HUES64 (cell line): ENCODE measurements around the gene NMRK2.
A peak's percentile ranks its signal among the peaks of the same experiment; 100 is the strongest.

ENCODE experiments used
- H3K27ac ChIP-seq: 2 replicates; pipeline ENCODE4 v1.7.0; 2013; ENCODE audit warnings: low read depth, low read length, inconsistent platforms
- H3K27me3 ChIP-seq: 2 replicates; pipeline ENCODE4 v1.6.1; 2013; ENCODE audit warnings: mild to moderate bottlenecking, low read length; ENCODE audit not compliant: insufficient read depth
- H3K36me3 ChIP-seq: 2 replicates; pipeline ENCODE4 v1.6.1; 2013; ENCODE audit warnings: mild to moderate bottlenecking, low read length; ENCODE audit not compliant: insufficient read depth
- H3K4me1 ChIP-seq: 2 replicates; pipeline ENCODE4 v1.6.1; 2013; ENCODE audit warnings: mild to moderate bottlenecking, low read length, moderate library complexity; ENCODE audit not compliant: insufficient read depth
- H3K4me3 ChIP-seq: 2 replicates; pipeline ENCODE4 v1.5.1; 2013; ENCODE audit warnings: mild to moderate bottlenecking, low read length, moderate library complexity
- H3K9ac ChIP-seq: 2 replicates; pipeline ENCODE4 v1.6.1; 2013; ENCODE audit warnings: mild to moderate bottlenecking, low read depth, low read length
- H3K9me3 ChIP-seq: 2 replicates; pipeline ENCODE4 v1.6.1; 2013; ENCODE audit warnings: low read depth, low read length; ENCODE audit not compliant: insufficient read depth
- WGBS: fragments of 150-250, 120-280 bp; methylation state at CpG from one replicate; pipeline ENCODE4 v1.1.7; 2013; ENCODE audit warnings: missing lambda C conversion rate; 5-methylcytosine and 5-hydroxymethylcytosine counted together

The NMRK2 gene

DNA sequence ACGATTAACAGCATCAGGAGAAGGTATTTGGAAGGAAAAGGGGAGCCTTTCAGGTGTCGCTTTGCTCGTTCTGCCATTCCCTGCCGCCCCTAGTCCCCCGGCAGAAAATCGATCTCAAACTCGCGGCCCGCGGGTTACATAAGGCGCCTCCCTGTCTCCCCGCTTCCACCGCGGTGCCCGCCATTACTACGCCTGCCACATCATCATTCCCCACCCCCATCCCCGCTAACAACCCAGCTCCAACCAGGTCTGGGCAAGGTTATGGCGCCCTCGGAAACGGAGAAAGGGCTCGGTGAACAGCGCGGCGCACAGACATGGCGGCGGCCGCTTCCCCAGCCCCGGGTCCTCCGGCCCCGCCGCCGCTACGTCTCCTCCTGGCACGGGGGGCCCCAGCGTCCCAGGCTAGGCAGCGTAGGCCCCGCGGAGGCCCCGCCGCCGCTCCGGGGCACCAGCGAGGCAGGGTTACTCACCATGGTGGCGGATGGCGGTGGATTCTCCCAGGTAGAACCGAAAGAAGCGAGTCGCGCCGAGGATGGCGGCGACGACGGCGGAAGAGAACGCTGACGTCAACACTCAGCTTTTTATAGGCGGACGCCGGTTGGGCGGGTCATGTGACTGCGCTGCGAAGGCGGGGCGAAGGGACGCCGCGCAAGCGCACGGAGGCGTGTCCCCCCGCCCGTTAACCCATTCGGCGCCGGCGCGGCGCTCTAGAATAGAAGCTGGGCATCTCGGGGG lies 52.2 kb downstream of the NMRK2 start, which contains the start of gene EEF2:
TSS of gene EEF2 (minus strand) at position 556 of the 735 bp plus-strand sequence. CDS start at position 473, 83 bp downstream.
- Histone ChIP-seq H3K27me3 (no peaks in the 10 kb centered on the region), H3K9ac (peak within 1 kb of the TSS; percentile 100), H3K4me1 (peaks cover 18% of the 10 kb centered on the region), H3K36me3 (peaks cover 47% of the 10 kb centered on the region), H3K4me3 (peak within 1 kb of the TSS; percentile 100), H3K9me3 (no peaks in the 10 kb centered on the region), H3K27ac (peak within 1 kb of the TSS; percentile 95)
- WGBS: under 1% methylated on average over 80 of the region's 80 CpGs

DNA sequence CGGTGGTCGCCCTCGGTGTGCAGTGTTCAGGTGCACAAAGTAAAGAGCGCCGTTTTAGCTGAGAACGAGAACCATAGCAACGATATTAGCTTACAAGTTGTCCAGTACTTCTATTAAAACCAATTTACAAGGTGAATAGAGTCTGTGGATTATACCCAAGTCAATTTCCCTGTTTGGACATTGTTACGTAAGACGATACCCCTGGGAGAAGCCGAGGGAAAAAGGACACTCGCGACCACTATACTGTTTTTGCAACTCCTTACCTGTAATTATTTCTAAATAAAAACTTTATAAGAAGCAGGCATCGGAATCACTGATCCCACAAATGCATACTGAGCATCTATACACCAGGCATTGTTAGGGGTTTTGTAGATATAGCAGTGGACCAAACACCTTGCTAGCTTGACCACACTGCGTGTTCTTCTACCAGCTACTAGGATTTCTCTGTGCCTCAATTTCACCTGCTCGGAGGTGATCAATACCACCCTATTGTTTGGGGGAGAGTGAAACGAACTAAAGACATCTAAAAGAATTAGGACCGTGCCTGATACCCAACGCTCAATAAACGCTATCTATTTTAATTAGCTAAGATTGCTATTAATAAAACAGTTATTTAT lies 52.9 kb downstream of the NMRK2 start:
- peaks cover 40% of the 10 kb centered on the region for H3K36me3 ChIP-seq
- no peaks in the 10 kb centered on the region for H3K27me3 ChIP-seq
- H3K4me3 ChIP-seq: peak overlapping the region; percentile 100
- no peak overlapping the region for H3K9ac ChIP-seq
- peaks cover 18% of the 10 kb centered on the region for H3K4me1 ChIP-seq
- H3K9me3 ChIP-seq: no peaks in the 10 kb centered on the region
- H3K27ac ChIP-seq: no peak overlapping the region; the same call in 1 of the 2 replicates
- WGBS: 4% methylated on average over 13 of the region's 19 CpGs

DNA sequence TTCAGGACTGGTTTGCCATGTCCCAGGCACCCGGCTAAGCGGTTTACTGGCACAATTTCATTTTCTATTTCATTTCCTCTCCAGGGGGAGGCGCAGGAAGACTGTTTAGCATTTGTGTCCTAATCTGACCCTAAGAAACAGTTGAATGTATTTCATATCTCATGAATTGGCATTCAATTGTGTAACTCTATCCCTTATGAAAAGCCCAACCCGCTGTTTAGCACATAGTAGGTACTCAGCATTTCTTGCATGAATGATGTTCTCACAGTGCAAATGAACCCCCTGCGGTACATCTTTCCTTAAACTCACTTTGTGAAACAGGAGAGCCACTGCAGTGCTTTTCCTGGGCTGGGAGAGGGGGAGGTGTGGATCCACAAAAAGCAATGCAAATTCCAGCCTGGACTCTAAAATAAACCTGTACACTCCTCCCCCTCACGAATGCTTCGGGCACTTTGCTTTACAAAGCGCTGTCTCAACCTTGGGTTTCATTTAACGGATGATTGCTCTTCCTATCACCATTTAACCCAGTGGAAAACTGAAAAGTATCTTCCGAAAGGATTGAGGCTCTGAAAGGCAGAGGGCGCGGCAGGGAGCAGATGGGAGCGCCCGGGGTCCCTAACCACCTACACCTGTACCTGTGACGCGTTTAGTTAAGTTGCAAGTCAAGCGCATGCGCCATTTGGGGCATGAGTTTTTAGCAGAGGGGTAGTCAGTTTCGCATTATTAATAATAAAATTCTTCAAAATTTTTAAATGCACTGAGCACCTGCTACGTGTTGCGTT lies 53.6 kb downstream of the NMRK2 start:
- no peaks in the 10 kb centered on the region for H3K9me3 ChIP-seq
- WGBS: 3% methylated on average over 19 of the region's 21 CpGs
- H3K9ac ChIP-seq: peak overlapping the region; percentile 20; the same call in 1 of the 2 replicates
- no peaks in the 10 kb centered on the region for H3K27me3 ChIP-seq
- H3K27ac ChIP-seq: peak overlapping the region; percentile 79; the same call in 1 of the 2 replicates
- peaks cover 18% of the 10 kb centered on the region for H3K4me1 ChIP-seq
- peaks cover 33% of the 10 kb centered on the region for H3K36me3 ChIP-seq
- peak overlapping the region; percentile 100 for H3K4me3 ChIP-seq

DNA sequence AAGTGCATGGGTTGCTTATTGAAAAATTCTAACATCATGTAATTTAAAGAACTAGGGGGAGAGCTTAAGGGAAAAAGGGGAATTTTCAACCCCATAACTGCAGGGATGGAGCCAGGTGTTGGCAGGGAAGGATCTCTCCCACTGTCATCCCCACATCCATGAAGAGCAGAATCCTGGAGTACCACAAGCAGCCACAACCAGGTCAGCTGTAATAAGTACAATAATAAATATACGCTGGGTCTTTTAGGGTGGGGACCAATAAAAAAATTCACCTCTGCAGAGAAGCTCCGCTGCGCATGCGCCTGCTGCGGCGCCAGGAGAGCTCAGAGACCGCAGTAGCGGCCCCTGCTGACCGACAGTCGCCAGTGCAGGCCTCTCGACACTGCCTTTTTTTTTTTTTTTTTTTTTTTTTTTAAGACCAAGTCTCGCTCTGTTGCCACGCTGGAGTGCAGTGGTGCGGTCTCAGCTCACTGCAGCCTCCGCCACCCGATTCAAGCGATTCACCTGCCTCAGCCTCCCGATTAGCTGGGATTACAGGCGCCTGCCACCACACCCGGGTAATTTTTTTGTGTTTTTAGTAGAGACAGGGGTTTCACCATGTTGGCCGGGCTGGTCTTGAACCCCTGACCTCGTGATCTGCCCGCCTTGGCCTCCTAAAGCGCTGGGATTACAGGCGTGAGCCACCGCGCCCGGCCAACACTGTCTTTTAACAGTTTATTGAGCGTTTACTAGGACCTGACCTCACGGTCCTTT lies 54.9 kb downstream of the NMRK2 start:
- 0 out of 2 replicates have a peak overlapping the region, but pooled peaks have one; percentile 17 for H3K9ac ChIP-seq
- H3K27ac ChIP-seq: no peak overlapping the region
- H3K9me3 ChIP-seq: no peaks in the 10 kb centered on the region
- H3K4me1 ChIP-seq: peaks cover 18% of the 10 kb centered on the region
- H3K36me3 ChIP-seq: peaks cover 20% of the 10 kb centered on the region
- H3K4me3 ChIP-seq: peak overlapping the region; percentile 100
- 16% methylated on average over 30 of the region's 30 CpGs for WGBS
- no peaks in the 10 kb centered on the region for H3K27me3 ChIP-seq

DNA sequence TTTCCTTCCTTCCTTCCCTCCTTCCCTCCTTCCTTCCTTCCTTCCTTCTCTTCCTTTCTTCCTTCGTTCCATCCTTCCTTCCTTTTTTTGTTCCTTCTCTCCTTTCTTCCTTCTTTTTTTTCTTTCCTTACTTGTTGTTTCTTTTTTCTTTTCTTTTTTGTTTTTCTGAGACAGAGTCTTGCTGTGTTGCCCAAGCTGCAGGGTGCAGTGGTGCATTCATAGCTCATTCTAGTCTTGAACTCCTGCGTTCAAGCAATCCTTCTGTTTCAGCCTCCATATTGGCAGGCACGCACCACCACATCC lies 57.9 kb downstream of the NMRK2 start:
- 94% methylated on average over 3 of the region's 3 CpGs for WGBS
- H3K9ac ChIP-seq: no peak overlapping the region

More for the DNA sequence above, 57.9 kb downstream of the NMRK2 start:
- Histone ChIP-seq H3K4me3 (no peak overlapping the region), H3K27ac (no peak overlapping the region), H3K36me3 (no peaks in the 10 kb centered on the region), H3K4me1 (peaks cover 9% of the 10 kb centered on the region), H3K9me3 (no peaks in the 10 kb centered on the region), H3K27me3 (no peaks in the 10 kb centered on the region)
